MM.1S (cell line): ENCODE measurements around the gene MBD2.

Source experiments
- DNase-seq: peaks from one replicate; pipeline ENCODE4 v3.0.0-alpha.2; 2015
- H2AFZ ChIP-seq: fragments of 300-600 bp; sonication (generic); 2 replicates; pipeline ENCODE4 v1.6.0; 2016; ENCODE audit warnings: antibody characterized with exemption, low read length
- H3F3A ChIP-seq: fragments of 300-600 bp; sonication (generic); 2 replicates; pipeline ENCODE4 v1.6.1; 2016; ENCODE audit warnings: mild to moderate bottlenecking, antibody characterized with exemption, low read length, moderate library complexity, mixed read lengths; ENCODE audit not compliant: insufficient read depth
- H3K27ac ChIP-seq: fragments of 300-600 bp; sonication (generic); 2 replicates; pipeline ENCODE4 v1.5.1; 2016; ENCODE audit warnings: mild to moderate bottlenecking, low read length
- H3K27me3 ChIP-seq: fragments of 300-600 bp; sonication (generic); replicated peaks from 2 replicates; pipeline ENCODE4 v1.6.0; 2016; ENCODE audit warnings: low read length; ENCODE audit not compliant: insufficient read depth
- H3K36me3 ChIP-seq: fragments of 300-600 bp; sonication (generic); replicated peaks from 2 replicates; pipeline ENCODE4 v1.6.1; 2016; ENCODE audit warnings: mild to moderate bottlenecking, low read length, mixed read lengths; ENCODE audit not compliant: insufficient read depth
- H3K4me1 ChIP-seq: fragments of 300-600 bp; sonication (generic); 2 replicates; pipeline ENCODE4 v1.6.1; 2016; ENCODE audit warnings: low read length, mixed read lengths
- H3K4me2 ChIP-seq: fragments of 300-600 bp; sonication (generic); 2 replicates; pipeline ENCODE4 v1.6.0; 2016; ENCODE audit warnings: low read depth, low read length
- H3K4me3 ChIP-seq: fragments of 300-600 bp; sonication (generic); 2 replicates; pipeline ENCODE4 v1.5.1; 2016; ENCODE audit warnings: low read length, mixed read lengths
- H3K79me2 ChIP-seq: fragments of 300-600 bp; sonication (generic); 2 replicates; pipeline ENCODE4 v1.6.1; 2016; ENCODE audit warnings: mixed run types, low read length, mixed read lengths
- H3K9ac ChIP-seq: fragments of 300-600 bp; sonication (generic); 2 replicates; pipeline ENCODE4 v1.6.1; 2016; ENCODE audit warnings: low read length, mixed read lengths
- H3K9me2 ChIP-seq: fragments of 300-600 bp; sonication (generic); replicated peaks from 2 replicates; pipeline ENCODE4 v1.6.1; 2016; ENCODE audit warnings: mild to moderate bottlenecking, low read length, mixed read lengths; ENCODE audit not compliant: insufficient read depth
- H3K9me3 ChIP-seq: fragments of 300-600 bp; sonication (generic); replicated peaks from 2 replicates; pipeline ENCODE4 v1.6.1; 2016; ENCODE audit warnings: mild to moderate bottlenecking, low read length, mixed read lengths; ENCODE audit not compliant: insufficient read depth
- H4K20me1 ChIP-seq: fragments of 300-600 bp; sonication (generic); 2 replicates; pipeline ENCODE4 v1.6.1; 2016; ENCODE audit warnings: mild to moderate bottlenecking, low read length, moderate library complexity, mixed read lengths; ENCODE audit not compliant: insufficient read depth
- EZH2 ChIP-seq: fragments of 300-600 bp; sonication (generic); optimal IDR thresholded peaks from 2 replicates; pipeline ENCODE3; 2017; ENCODE audit warnings: low read depth, mild to moderate bottlenecking, antibody characterized with exemption, low read length, mixed read lengths
- EZH2phosphoT487 ChIP-seq: fragments of 300-600 bp; sonication (generic); IDR thresholded peaks from 2 replicates; pipeline ENCODE4 v1.6.1; 2018; ENCODE audit warnings: antibody characterized with exemption, low read length
- TF ChIP-seq, protein P1 (sequence below): fragments of 300-600 bp; sonication (generic); IDR thresholded peaks from 2 replicates; pipeline ENCODE4 v1.5.1; 2016; ENCODE audit warnings: antibody characterized with exemption, low read length, mixed read lengths

The MBD2 gene

GRCh38 chr18:54224379-54225014 lies at the start of gene MBD2:
MBD2 (minus strand) TSS chr18:54224669; CDS start chr18:54224559, 110 bp downstream.
- Histone ChIP-seq H2AFZ (peak within 1 kb of the TSS; percentile 99), H3K9me3 (no peaks in the 10 kb centered on the region), H3K79me2 (peaks cover 42% of the 10 kb centered on the region), H4K20me1 (no peaks in the 10 kb centered on the region), H3F3A (peaks cover 21% of the 10 kb centered on the region), H3K36me3 (no peaks in the 10 kb centered on the region), H3K27me3 (no peaks in the 10 kb centered on the region), H3K27ac (peak within 1 kb of the TSS; percentile 73), H3K4me3 (peak within 1 kb of the TSS; percentile 69), H3K9me2 (no peaks in the 10 kb centered on the region), H3K4me1 (peaks cover 27% of the 10 kb centered on the region), H3K4me2 (peak within 1 kb of the TSS; percentile 93), H3K9ac (peak within 1 kb of the TSS; percentile 56)
- peak; percentile 96 for DNase-seq
- no peak for TF ChIP-seq EZH2
- no peak for TF ChIP-seq EZH2phosphoT487
- TF ChIP-seq, protein P1, sequence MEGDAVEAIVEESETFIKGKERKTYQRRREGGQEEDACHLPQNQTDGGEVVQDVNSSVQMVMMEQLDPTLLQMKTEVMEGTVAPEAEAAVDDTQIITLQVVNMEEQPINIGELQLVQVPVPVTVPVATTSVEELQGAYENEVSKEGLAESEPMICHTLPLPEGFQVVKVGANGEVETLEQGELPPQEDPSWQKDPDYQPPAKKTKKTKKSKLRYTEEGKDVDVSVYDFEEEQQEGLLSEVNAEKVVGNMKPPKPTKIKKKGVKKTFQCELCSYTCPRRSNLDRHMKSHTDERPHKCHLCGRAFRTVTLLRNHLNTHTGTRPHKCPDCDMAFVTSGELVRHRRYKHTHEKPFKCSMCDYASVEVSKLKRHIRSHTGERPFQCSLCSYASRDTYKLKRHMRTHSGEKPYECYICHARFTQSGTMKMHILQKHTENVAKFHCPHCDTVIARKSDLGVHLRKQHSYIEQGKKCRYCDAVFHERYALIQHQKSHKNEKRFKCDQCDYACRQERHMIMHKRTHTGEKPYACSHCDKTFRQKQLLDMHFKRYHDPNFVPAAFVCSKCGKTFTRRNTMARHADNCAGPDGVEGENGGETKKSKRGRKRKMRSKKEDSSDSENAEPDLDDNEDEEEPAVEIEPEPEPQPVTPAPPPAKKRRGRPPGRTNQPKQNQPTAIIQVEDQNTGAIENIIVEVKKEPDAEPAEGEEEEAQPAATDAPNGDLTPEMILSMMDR: peak; percentile 36

DNA sequence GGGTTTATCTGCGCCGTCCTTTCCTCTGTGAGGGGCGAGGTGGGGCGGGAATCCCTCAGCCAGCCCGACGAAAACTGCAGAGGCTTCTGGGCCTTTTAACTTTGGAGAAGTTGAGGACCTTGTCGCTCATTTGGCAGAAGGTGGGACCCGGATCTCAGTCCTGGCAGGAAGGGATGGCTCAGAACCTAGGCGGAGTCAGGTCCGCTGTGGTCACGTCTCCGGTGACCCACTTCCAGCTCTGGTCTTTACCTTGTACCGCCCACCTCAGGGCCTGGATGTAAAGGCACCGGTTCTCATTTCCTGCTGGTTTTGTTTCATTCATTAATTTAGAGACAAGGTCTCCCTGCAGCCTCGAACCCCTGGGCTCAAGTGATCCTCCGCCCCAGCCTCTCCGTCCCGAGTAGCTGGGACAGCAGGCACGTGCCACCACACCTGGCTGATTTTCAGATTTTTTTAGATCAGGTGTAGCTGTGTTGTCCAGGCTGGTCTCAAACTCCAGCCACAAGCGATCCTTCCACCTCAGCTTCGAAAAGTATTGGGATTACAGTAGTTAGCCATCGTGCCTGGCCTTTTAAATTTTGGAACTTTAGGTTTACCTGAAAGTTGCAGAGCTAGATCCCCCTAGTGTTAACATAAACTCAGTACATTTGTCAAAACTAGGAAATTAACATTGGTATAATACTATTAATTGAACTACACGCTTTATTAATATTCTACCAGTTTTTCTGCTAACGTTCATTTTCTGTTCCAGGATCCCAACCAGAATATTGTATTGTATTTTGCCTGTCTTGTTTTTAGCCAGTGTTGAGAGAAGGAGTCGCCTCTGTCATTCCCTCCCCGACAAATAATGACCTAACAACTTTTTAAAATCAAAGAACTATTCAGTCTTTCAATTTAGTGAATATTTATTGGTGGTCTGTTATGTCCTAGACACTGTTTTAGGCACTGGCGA lies 45.7 kb upstream of the MBD2 start:
- H3K36me3 ChIP-seq: no peaks in the 10 kb centered on the region
- no peaks in the 10 kb centered on the region for H3K9me2 ChIP-seq
- peak overlapping the region; percentile 86 for H3K4me3 ChIP-seq
- peaks cover 6% of the 10 kb centered on the region for H3K4me1 ChIP-seq
- H3K27ac ChIP-seq: peak overlapping the region; percentile 91
- no peaks in the 10 kb centered on the region for H3K27me3 ChIP-seq
- peak overlapping the region; percentile 97 for H3K9ac ChIP-seq
- TF ChIP-seq EZH2phosphoT487 (no peak), EZH2 (no peak)
- TF ChIP-seq, protein P1: peak; percentile 55
- no peaks in the 10 kb centered on the region for H3K9me3 ChIP-seq
- peaks cover 16% of the 10 kb centered on the region for H3F3A ChIP-seq
- H4K20me1 ChIP-seq: no peaks in the 10 kb centered on the region
- peak; percentile 61 for DNase-seq
- H3K4me2 ChIP-seq: peak overlapping the region; percentile 99
- peak overlapping the region; percentile 79 for H2AFZ ChIP-seq
- peaks cover 4% of the 10 kb centered on the region; the same call in 1 of the 2 replicates for H3K79me2 ChIP-seq

GRCh38 chr18:54268751-54269150 lies 44.3 kb upstream of the MBD2 start:
- H3K27ac ChIP-seq: peak overlapping the region; percentile 91
- no peaks in the 10 kb centered on the region for H3K9me3 ChIP-seq
- H2AFZ ChIP-seq: peak overlapping the region; percentile 79; the same call in 1 of the 2 replicates
- H3K4me3 ChIP-seq: peak overlapping the region; percentile 86
- no peaks in the 10 kb centered on the region for H4K20me1 ChIP-seq
- no peaks in the 10 kb centered on the region for H3K27me3 ChIP-seq
- H3K36me3 ChIP-seq: no peaks in the 10 kb centered on the region
- peak overlapping the region; percentile 99; the same call in 1 of the 2 replicates for H3K4me2 ChIP-seq
- peak overlapping the region; percentile 97; the same call in 1 of the 2 replicates for H3K9ac ChIP-seq
- no peak for DNase-seq
- peaks cover 11% of the 10 kb centered on the region for H3K4me1 ChIP-seq
- H3K9me2 ChIP-seq: no peaks in the 10 kb centered on the region
- H3F3A ChIP-seq: peaks cover 21% of the 10 kb centered on the region
- peaks cover 4% of the 10 kb centered on the region; the same call in 1 of the 2 replicates for H3K79me2 ChIP-seq
- no peak for TF ChIP-seq EZH2phosphoT487
- TF ChIP-seq EZH2: no peak
